ENCODE results near the gene KIAA0753.

The KIAA0753 gene

DNA sequence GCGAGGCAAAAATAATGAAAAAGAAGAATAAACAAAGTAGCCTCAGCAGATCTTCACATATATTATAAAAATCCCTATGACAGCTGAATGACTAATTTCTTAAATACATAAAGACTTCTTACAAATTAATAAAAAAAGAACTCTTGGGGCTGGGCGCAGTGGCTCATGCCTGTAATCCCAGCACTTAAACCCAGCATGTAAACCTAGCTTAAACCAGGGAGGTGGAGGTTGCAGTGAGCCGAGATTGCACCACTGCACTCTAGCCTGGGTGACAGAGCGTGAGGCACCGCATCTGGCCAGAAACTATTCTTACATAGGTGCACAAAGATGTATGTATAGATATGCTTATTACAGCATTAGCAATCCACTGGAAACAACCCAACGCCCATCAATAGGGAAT is 38.7 kb upstream of the KIAA0753 start:
- H3K4me1 ChIP-seq (ENCODE audit: insufficient read depth, low read length): no peaks in the 10 kb centered on the region
- H3K36me3 ChIP-seq (ENCODE audit: insufficient read depth, low read length): no peaks in the 10 kb centered on the region
- 94% methylated on average over 3 of the region's 6 CpGs for WGBS
- no peak overlapping the region for H3K9ac ChIP-seq (ENCODE audit: low read depth, low read length)
- no peak overlapping the region for H3K27ac ChIP-seq (ENCODE audit: low read depth, low read length)
- no peak overlapping the region for H3K4me3 ChIP-seq (ENCODE audit: low read length)
- no peaks in the 10 kb centered on the region for H3K27me3 ChIP-seq (ENCODE audit: insufficient read depth, low read length)
- no peaks in the 10 kb centered on the region for H3K9me3 ChIP-seq (ENCODE audit: insufficient read depth, low read depth, low read length)

DNA sequence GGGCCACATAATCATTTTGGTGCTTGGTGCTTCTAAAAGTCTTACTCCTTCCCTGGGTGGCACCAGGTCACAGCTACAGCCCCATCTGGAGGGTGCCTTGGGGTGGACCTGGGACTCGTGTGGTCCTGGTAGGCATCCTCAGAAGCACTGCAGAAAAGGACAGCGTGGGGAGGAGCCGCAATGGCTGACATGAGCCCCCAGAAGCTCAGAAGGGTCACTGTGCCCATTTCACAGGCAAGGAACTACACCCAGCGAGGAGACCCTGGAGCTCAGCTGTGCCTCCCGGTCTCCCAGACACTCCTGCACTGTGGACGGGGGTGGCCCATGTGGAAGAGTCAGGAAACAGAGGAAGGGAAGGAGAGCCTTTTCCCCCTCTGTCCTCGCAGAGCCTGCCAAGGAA is 37.4 kb upstream of the KIAA0753 start:
- Histone ChIP-seq H3K9ac (ENCODE audit: low read depth, low read length) (no peak overlapping the region), H3K27ac (ENCODE audit: low read depth, low read length) (no peak overlapping the region), H3K9me3 (ENCODE audit: insufficient read depth, low read depth, low read length) (no peaks in the 10 kb centered on the region), H3K4me3 (ENCODE audit: low read length) (no peak overlapping the region), H3K4me1 (ENCODE audit: insufficient read depth, low read length) (no peaks in the 10 kb centered on the region), H3K36me3 (ENCODE audit: insufficient read depth, low read length) (no peaks in the 10 kb centered on the region), H3K27me3 (ENCODE audit: insufficient read depth, low read length) (no peaks in the 10 kb centered on the region)
- 93% methylated on average over 6 of the region's 7 CpGs for WGBS

DNA sequence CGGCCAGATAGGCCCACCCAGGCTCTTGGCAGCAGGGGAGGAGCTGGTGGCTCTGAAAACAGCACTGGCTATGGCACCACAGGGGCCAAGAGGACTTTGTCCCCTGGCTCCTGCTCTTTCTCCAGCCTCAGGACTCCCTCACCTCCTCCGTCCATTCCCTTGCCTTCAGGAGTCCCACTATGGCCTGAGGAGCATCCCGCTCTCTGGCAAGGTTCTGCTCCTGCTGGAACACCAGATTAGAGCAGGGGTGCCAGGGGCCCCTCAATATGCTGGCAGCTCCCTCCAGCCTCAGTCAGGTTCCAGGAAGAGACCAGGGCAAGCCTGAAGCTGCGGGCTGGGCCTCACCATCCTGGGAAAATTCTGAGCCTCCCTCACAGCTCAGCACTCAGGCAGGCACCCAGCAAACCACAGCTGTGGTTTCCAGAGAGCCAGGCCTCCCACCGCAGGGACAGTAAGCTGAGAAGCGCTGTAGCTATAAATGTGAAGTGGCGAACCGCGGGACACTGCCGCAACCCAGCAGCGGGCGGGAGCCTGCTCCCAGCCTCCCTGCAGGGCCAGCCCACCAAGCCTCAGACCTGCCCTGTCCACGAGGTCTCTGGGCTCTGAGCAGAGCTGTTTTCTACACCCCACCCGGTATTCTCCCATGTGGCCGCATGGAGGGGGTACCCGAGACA is 36.8 kb upstream of the KIAA0753 start:
- WGBS: 89% methylated on average over 16 of the region's 16 CpGs
- Histone ChIP-seq H3K9ac (ENCODE audit: low read depth, low read length) (no peak overlapping the region), H3K9me3 (ENCODE audit: insufficient read depth, low read depth, low read length) (no peaks in the 10 kb centered on the region), H3K27ac (ENCODE audit: low read depth, low read length) (no peak overlapping the region), H3K4me3 (ENCODE audit: low read length) (no peak overlapping the region), H3K27me3 (ENCODE audit: insufficient read depth, low read length) (no peaks in the 10 kb centered on the region), H3K4me1 (ENCODE audit: insufficient read depth, low read length) (no peaks in the 10 kb centered on the region), H3K36me3 (ENCODE audit: insufficient read depth, low read length) (no peaks in the 10 kb centered on the region)

DNA sequence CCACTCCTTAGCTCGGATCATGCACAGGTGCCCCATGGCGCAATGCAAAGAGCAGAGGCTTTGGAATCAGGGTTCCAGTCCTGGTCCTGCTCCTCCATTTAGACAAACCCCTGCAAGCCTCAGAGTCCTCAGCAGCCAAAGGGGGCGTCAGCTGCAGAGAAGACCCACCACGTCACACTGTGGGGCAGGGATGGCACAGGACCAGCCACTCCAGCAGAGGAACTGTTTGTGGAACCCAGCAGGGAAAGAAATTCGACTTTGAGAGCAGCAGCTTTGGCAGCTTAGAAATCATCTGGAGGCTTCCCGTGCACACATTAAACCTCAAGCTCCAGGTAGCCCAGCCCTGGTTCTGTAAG is 36.3 kb upstream of the KIAA0753 start:
- H3K9me3 ChIP-seq (ENCODE audit: insufficient read depth, low read depth, low read length): no peaks in the 10 kb centered on the region
- H3K27ac ChIP-seq (ENCODE audit: low read depth, low read length): no peak overlapping the region
- H3K4me3 ChIP-seq (ENCODE audit: low read length): no peak overlapping the region
- no peak overlapping the region for H3K9ac ChIP-seq (ENCODE audit: low read depth, low read length)
- H3K36me3 ChIP-seq (ENCODE audit: insufficient read depth, low read length): no peaks in the 10 kb centered on the region
- H3K4me1 ChIP-seq (ENCODE audit: insufficient read depth, low read length): no peaks in the 10 kb centered on the region
- no peaks in the 10 kb centered on the region for H3K27me3 ChIP-seq (ENCODE audit: insufficient read depth, low read length)
- WGBS: 82% methylated on average over 6 of the region's 6 CpGs

DNA sequence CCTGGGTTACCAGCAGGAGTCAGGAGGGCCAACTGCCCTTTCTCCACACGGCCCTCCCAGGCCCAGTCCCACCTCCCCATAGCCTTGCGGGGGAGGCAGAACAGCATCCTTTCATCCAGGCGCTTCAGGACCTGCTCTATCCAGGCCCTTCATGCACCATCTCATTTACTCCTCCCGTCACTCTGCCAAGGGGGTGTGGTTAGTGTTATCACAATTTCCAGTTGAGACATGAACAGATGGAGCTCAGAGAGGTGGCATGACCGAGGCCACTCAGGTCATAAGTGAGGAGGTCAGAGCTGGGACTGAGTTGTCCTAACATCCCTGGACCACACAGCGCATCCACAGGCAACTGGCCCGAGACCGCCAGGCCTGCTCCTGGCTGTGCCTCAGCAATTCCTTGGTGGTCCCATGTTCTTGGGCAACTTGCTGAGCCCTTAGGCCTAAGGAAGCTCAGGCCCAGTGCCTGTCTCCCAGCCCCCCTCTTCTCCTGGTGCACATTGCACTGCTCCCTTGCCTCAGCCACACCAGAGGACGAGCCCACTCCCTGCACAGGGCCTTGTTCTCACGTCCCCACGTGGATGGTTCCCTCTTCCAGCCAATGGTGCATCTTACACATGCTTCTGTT is 34.8 kb upstream of the KIAA0753 start:
- Histone ChIP-seq H3K4me3 (ENCODE audit: low read length) (no peak overlapping the region), H3K9me3 (ENCODE audit: insufficient read depth, low read depth, low read length) (no peaks in the 10 kb centered on the region), H3K4me1 (ENCODE audit: insufficient read depth, low read length) (no peaks in the 10 kb centered on the region), H3K27me3 (ENCODE audit: insufficient read depth, low read length) (no peaks in the 10 kb centered on the region), H3K36me3 (ENCODE audit: insufficient read depth, low read length) (no peaks in the 10 kb centered on the region), H3K27ac (ENCODE audit: low read depth, low read length) (no peak overlapping the region), H3K9ac (ENCODE audit: low read depth, low read length) (no peak overlapping the region)
- WGBS: 83% methylated on average over 11 of the region's 11 CpGs

DNA sequence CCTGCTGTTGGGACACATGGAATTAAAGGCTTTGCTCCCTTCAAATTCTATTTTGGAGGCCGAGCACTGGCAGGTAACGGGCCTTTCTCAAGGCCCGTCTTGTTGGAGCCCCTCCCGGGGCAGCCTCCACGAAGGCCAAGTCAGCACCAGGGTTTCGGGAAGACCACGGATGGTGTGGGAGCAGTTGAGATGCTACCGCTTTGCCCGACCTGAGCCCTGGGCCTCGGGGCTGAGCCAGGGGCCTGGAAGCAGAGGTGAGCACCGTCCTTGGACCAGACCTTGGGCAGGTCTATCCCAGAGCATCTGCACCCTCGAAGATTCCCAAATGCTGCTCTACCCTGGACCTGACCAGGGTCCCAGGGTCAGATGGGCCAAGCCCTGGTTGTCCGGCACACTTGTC is 34.1 kb upstream of the KIAA0753 start:
- Histone ChIP-seq H3K9me3 (ENCODE audit: insufficient read depth, low read depth, low read length) (no peaks in the 10 kb centered on the region), H3K4me1 (ENCODE audit: insufficient read depth, low read length) (no peaks in the 10 kb centered on the region), H3K27me3 (ENCODE audit: insufficient read depth, low read length) (no peaks in the 10 kb centered on the region), H3K4me3 (ENCODE audit: low read length) (no peak overlapping the region), H3K36me3 (ENCODE audit: insufficient read depth, low read length) (no peaks in the 10 kb centered on the region), H3K27ac (ENCODE audit: low read depth, low read length) (no peak overlapping the region), H3K9ac (ENCODE audit: low read depth, low read length) (no peak overlapping the region)
- WGBS: 94% methylated on average over 13 of the region's 13 CpGs

DNA sequence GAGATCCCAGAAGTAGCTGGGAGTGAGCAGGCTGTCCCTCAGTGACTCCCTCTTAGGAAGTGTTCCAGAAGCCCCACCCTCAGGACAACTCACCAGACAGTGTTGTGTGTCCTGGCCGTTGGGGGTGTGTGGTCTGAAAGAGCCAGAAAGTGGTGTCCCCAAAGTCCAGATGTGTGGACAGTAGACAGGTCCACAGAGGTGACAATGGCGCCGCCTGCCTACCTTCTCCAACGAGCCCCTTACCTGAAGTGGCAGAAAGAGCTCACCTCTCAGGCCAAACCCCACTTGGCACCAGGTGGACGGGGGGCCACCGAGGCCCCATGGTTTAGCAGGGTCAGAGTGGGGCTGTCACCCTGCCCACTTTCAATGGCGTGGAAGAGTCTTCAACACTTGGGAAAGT is 30.9 kb upstream of the KIAA0753 start:
- H3K4me1 ChIP-seq (ENCODE audit: insufficient read depth, low read length): no peaks in the 10 kb centered on the region
- no peak overlapping the region for H3K27ac ChIP-seq (ENCODE audit: low read depth, low read length)
- no peaks in the 10 kb centered on the region for H3K36me3 ChIP-seq (ENCODE audit: insufficient read depth, low read length)
- no peaks in the 10 kb centered on the region; the same call in 1 of the 2 replicates for H3K27me3 ChIP-seq (ENCODE audit: insufficient read depth, low read length)
- WGBS: 93% methylated on average over 7 of the region's 7 CpGs
- H3K9me3 ChIP-seq (ENCODE audit: insufficient read depth, low read depth, low read length): no peaks in the 10 kb centered on the region
- no peak overlapping the region for H3K4me3 ChIP-seq (ENCODE audit: low read length)
- no peak overlapping the region for H3K9ac ChIP-seq (ENCODE audit: low read depth, low read length)

DNA sequence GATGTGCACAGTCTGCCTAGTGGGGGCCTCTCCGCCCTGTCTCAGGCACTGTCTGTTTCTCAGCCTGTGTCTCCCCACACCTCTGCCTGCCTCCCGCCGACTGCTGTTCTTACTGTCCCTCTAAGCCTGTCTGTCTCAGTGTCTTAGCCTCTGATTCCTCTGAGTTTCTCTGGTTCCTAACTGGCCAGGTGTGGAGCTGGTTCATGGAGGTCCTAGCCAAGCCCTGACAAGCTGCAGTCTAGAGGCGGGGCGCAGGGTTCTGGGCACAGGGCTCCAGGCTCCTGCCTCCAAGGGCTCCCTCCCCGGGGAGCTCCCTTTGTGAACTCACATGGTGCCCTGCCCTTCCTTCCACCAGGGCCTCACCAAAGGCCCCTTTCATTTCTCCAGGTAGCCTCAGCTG is 30.5 kb upstream of the KIAA0753 start:
- no peak overlapping the region for H3K27ac ChIP-seq (ENCODE audit: low read depth, low read length)
- WGBS: 96% methylated on average over 6 of the region's 6 CpGs
- H3K4me1 ChIP-seq (ENCODE audit: insufficient read depth, low read length): no peaks in the 10 kb centered on the region
- no peaks in the 10 kb centered on the region; the same call in 1 of the 2 replicates for H3K27me3 ChIP-seq (ENCODE audit: insufficient read depth, low read length)
- no peaks in the 10 kb centered on the region for H3K9me3 ChIP-seq (ENCODE audit: insufficient read depth, low read depth, low read length)
- H3K36me3 ChIP-seq (ENCODE audit: insufficient read depth, low read length): no peaks in the 10 kb centered on the region
- H3K9ac ChIP-seq (ENCODE audit: low read depth, low read length): no peak overlapping the region
- no peak overlapping the region for H3K4me3 ChIP-seq (ENCODE audit: low read length)

DNA sequence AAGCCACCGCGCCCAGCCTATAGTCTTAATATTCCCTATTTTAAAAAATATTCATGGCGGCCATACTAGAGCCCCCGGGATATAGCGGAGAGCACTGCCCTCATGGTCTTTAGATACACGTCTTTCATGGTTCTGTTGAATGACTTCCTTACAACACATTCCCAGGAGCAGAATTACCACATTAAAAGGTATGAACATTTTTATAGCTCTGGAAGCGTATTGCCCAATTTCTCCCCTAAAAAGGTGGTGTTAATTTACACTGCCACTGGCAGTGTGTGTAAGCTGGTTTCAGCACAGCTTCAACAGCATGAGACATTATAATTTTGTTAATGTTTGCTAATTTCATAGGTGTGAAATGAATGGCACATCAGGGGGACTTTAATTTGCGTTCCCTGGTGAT is 30.1 kb upstream of the KIAA0753 start:
- WGBS: 93% methylated on average over 8 of the region's 8 CpGs
- Histone ChIP-seq H3K27me3 (ENCODE audit: insufficient read depth, low read length) (peaks cover 2% of the 10 kb centered on the region; the same call in 1 of the 2 replicates), H3K27ac (ENCODE audit: low read depth, low read length) (no peak overlapping the region), H3K9ac (ENCODE audit: low read depth, low read length) (no peak overlapping the region), H3K9me3 (ENCODE audit: insufficient read depth, low read depth, low read length) (no peaks in the 10 kb centered on the region), H3K36me3 (ENCODE audit: insufficient read depth, low read length) (no peaks in the 10 kb centered on the region), H3K4me1 (ENCODE audit: insufficient read depth, low read length) (no peaks in the 10 kb centered on the region), H3K4me3 (ENCODE audit: low read length) (no peak overlapping the region)

DNA sequence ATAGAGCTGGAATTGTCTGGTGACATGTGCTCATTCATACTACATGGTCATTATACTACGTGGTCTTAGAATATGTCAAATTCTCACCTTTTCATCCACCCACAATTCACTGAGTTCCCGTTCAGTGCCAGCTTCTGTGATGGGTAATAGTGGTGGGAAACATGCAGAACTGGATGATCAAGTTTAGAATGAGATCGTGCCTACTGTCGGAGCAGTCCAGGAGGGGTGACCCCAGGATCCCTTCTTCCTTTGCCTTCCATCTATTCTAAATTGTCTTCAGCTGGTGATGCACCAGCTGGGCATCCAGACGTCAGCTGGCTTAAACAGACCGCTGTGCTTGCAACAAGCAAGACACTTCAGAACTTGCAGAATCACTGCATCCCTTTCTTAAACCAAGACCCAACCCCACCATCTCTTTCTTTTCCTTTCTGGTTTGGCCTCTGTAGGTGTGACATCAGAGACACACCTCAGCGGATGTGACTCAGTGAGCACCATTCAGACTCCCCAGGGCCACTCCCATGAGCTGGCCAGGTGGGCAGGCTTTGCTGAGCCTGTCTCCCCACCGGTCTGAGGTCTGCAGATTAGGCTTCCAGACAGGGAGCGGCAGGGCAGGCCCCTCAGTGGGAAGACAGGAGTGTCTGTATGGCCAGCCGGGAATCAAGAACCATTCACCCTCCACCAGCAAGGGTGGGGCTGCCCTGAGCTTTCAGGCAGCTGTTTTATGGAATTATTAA is 29.1 kb upstream of the KIAA0753 start:
- Histone ChIP-seq H3K9me3 (ENCODE audit: insufficient read depth, low read depth, low read length) (no peaks in the 10 kb centered on the region), H3K9ac (ENCODE audit: low read depth, low read length) (no peak overlapping the region), H3K27me3 (ENCODE audit: insufficient read depth, low read length) (peaks cover 10% of the 10 kb centered on the region), H3K4me3 (ENCODE audit: low read length) (no peak overlapping the region), H3K4me1 (ENCODE audit: insufficient read depth, low read length) (no peaks in the 10 kb centered on the region), H3K27ac (ENCODE audit: low read depth, low read length) (no peak overlapping the region), H3K36me3 (ENCODE audit: insufficient read depth, low read length) (no peaks in the 10 kb centered on the region)
- 79% methylated on average over 7 of the region's 10 CpGs for WGBS

DNA sequence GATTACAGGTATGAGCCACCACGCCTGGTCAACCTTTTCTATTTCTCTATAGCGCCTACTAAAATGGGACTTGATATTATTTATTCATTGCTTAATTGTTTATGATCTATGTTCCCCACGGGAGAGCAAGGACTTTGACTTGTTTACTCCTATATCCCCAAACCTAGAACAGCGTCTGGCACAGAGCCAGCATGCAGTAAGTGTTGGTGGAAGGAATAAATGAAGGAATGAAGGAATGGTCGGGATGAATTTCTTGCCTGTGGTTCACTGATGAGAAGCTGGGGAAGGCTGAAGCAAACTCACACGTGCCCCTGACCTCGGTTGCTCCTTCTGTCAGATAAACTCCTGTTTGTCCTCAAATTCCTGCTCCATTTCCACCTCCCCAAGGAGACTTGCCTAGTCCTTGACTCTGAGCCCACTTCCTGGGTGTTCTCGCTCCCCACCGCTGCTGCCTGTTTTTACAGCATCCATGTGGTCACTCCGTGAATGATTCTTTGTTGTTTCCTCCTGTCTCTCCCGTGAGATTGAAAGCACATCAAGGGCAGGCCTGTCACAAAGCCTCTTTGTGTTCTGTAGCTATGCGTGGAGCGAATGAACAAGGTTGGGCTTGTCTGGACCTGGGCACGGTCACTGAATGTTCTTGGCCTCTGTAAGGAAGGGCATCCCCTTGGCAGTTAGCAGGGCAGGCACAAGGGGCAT is 28.4 kb upstream of the KIAA0753 start:
- Histone ChIP-seq H3K27me3 (ENCODE audit: insufficient read depth, low read length) (peaks cover 10% of the 10 kb centered on the region), H3K9me3 (ENCODE audit: insufficient read depth, low read depth, low read length) (no peaks in the 10 kb centered on the region), H3K4me1 (ENCODE audit: insufficient read depth, low read length) (no peaks in the 10 kb centered on the region), H3K36me3 (ENCODE audit: insufficient read depth, low read length) (no peaks in the 10 kb centered on the region), H3K9ac (ENCODE audit: low read depth, low read length) (no peak overlapping the region), H3K27ac (ENCODE audit: low read depth, low read length) (no peak overlapping the region), H3K4me3 (ENCODE audit: low read length) (no peak overlapping the region)
- 89% methylated on average over 12 of the region's 14 CpGs for WGBS
